ENCODE results near the gene RNF31.

RNF31 gene

DNA sequence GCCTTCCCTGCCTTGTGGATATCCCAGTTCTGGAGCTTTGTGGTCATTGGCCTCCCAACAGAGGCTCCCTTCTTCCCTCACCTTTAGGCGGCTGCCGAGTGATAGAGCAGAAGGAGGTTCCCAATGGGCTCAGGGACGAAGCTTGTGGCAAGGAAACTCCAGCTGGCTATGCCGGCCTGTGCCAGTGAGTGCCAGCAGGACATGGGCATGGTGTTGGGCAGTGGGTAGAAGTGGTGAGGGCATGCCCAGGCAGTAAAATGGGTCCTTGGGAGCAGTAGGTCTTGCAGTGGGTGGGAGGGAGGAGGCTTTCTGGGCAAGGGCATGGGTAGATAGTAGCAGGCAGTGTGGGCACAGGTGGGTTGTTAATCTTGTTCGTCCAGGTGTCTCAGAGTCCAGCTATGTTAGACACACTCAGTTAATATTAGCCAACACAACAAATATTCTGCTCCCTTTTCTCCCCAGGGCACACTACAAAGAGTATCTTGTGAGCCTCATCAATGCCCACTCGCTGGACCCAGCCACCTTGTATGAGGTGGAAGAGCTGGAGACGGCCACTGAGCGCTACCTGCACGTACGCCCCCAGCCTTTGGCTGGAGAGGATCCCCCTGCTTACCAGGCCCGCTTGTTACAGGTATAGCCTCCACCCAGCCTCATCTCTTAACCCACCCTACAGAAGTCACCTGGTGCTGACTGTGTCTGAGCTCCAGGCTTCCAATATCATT is 12.6 kb downstream of the RNF31 start:
- DNase-seq (ENCODE audit: low read depth), result no peak

DNA sequence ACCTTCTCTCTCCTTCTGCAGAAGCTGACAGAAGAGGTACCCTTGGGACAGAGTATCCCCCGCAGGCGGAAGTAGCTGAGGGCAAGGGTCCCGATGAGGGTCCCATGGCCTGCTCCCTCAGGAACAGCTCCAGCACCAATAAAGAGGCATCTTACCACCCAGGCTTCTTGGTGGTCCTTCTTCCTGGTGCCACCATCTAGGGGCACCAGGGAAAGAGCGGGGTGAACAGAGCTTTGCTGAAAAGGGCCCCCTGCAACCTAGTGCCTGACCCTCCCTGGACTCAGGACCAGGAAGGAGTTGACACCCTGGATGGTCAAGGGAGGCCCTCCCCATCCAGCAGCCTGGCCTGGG is 13.2 kb downstream of the RNF31 start:
- DNase-seq (ENCODE audit: low read depth), result no peak

DNA sequence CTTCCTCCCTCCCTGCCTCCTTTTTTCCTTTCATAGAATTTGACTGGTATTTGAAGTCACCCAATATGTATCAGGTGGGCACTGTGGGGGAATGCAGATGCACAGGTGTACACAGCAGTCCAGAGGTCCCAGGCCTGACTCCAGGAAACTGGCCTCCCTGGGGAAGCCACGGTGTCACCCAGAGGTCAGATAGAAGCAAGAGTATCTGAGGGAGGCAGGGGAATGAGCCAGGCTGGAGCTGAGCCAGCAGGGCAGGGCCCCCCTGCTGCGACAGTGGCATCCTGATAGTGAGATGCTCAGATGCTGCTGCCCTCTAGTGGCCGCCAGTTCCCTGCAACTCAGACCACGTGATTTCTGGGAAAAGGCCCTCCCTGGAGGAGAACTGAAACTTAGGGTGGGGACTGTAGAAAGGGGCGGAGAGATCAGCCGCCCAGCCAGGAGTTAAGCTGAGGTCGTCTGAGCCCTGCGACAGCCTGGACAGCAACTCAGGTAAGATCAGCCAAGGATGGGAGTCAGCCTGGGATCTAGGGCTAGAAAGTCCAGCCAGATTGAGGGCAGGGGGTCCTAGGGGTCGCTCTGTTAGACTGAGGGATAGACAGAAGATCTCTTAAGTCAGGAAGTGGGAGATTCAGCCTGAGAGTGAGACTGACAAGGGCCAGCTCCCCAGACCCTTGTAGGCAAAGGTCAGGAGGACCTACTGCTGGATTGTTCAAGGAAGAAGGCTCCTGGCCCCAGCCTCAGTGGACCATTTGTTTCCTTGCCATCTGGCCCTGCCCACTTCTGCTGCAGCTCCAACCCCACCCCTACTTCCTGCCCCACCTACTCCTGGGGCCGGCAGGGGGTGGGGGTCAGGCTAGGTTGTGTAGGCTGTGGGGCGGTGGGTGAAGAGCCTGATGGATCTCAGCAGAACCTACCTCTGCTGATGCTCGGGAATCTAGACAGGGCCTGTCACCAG is 13.8 kb downstream of the RNF31 start, which contains the start of gene IRF9:
TSS of gene IRF9 (plus strand) at position 416 of the 955 bp plus-strand sequence. CDS start 880 bp downstream, outside the sequence.
- peak; percentile 93 for DNase-seq (ENCODE audit: low read depth)

DNA sequence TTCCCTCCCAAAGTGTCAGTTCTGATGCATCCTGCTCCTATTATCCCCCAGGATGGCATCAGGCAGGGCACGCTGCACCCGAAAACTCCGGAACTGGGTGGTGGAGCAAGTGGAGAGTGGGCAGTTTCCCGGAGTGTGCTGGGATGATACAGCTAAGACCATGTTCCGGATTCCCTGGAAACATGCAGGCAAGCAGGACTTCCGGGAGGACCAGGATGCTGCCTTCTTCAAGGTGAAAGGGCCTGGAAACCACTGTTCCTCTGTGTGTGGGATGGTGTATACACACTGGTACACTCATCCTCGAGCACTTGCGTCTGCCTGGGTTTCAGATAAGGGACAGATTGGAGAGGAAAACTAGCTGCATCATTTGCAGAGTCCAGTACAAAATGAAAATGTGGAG is 14.8 kb downstream of the RNF31 start:
- no peak for DNase-seq (ENCODE audit: low read depth)

DNA sequence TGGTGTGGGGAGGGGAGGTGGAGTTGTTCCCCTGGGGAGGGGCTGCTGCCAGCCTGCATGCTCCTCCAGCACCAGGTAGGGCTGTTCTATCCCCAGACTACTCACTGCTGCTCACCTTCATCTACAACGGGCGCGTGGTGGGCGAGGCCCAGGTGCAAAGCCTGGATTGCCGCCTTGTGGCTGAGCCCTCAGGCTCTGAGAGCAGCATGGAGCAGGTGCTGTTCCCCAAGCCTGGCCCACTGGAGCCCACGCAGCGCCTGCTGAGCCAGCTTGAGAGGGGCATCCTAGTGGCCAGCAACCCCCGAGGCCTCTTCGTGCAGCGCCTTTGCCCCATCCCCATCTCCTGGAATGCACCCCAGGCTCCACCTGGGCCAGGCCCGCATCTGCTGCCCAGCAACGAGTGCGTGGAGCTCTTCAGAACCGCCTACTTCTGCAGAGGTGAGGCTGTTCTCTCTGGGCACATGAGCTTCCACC is 17.3 kb downstream of the RNF31 start:
- DNase-seq (ENCODE audit: low read depth), result no peak

DNA sequence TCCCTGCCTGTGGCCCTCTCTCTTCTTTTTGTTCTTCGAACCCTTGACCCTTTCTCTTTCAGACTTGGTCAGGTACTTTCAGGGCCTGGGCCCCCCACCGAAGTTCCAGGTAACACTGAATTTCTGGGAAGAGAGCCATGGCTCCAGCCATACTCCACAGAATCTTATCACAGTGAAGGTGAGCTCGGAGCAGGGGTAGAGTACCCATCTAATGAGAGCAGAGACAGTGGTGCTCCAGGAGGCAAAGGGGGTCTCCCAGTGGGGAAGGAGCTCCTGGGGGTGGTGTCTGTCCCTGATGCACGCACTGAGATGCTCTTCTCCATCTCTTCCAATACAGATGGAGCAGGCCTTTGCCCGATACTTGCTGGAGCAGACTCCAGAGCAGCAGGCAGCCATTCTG is 18.5 kb downstream of the RNF31 start:
- DNase-seq (ENCODE audit: low read depth), result no peak

DNA sequence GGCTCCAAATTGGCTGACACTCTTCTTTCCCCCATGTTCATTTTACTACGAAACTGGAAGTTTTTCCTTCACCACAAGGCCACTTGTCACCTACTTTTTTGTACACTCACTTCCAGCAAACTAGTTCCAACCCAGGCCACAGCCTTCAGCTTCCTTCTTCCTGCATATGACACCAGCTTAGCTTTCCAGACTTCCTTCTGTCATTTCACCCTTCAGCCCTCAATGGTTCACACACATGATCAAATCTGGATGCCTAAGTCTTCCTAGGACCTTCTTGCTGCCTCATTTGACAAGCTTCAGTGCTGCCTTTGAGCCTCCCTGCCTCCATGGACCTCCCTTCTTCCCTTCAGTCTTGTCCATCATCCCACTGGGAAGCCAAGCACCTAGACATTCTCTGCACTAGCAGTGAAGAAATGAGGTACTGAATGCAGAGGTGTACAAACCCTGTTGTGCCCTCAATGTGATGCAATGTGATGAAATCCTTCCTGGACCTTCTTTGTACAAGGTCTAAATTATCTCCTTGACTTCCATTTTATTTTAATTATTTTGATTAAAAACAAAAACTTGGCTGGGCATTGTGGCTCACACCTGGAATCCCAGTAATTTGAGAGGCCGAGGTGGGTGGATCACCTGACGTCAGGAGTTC is 20.3 kb downstream of the RNF31 start:
- no peak for DNase-seq (ENCODE audit: low read depth)

DNA sequence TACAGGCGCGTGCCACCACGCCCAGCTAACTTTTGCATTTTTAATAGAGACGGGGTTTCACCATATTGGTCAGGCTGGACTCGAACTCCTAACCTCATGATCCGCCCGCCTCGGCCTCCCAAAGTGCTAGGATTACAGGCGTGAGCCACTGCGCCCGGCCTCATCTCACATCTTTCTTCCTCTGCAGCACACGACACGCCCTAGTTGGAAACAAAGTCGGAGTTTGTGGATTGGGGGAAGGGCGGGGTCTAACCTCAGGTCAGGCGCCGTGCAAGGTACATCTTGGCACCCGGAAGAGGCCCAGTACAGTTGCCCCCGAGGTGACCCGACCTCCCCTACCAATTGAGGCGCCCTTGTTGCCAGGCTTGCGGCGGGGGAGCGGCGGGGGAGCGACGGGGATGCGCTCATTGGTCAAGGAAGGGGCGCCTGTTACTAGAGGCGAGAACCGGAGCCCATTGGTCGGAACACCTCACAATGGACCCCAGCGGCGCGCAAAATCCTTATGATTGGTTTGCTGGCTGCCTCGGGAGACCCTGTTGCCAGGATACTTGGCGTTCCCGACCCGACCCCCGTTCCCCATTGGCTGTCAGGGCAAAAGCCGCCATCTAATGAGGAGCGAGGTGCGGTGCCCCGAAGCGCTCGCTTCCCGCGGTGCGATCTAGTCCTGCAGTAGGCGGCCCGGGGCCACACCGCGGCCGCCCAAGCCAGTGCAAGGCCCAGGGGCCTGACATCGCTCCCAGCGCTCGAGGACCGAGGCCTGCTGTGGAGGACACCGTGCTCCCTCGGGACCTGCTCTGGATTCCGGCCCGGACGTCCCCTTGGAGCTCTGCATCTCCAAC is 24.3 kb downstream of the RNF31 start, which contains the start of gene REC8:
TSS of gene REC8 (plus strand) at position 659 of the 839 bp plus-strand sequence. CDS start 473 bp downstream, outside the sequence.
- DNase-seq (ENCODE audit: low read depth), result no peak

DNA sequence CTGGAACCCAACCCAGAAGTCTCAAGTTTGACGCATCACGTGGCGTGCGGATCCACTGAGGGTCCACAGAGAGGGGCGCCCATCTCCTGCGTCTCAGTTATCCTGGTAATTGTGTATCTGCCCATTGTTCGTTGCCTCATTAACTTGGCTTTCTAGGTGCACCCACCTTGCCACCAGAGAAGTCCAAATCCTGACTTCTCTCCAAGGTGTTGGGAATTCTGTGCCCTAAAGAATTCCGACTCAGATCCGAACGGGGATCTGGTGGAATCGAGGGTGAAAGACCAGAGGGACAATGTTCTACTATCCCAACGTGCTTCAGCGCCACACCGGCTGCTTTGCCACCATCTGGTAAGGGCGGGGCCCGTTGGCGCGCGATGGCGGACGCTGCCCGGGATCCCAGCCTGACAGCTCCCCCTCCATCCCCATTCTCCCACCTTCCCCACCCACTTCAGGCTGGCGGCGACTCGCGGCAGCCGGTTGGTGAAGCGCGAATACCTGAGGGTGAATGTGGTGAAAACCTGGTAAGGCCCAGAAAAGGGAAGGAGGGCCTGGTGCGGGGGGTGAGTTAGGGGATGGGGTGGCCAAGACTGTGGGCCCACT is 25.1 kb downstream of the RNF31 start:
- DNase-seq (ENCODE audit: low read depth), result no peak

DNA sequence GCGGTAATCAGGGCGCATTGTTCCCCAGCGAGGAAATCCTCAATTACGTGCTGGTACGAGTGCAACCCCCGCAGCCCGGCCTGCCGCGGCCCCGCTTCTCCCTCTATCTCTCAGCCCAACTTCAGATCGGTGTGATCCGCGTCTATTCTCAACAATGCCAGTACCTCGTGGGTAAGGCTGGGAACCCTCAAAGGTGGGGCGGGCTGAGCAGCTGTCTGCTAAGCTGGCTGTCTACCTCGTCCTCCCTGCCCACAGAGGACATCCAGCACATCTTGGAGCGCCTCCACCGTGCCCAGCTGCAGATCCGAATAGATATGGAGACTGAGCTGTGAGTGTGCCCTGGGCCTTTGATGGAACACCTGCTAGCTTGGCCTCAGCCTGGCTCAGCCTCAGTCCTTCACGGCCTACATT is 25.6 kb downstream of the RNF31 start:
- no peak for DNase-seq (ENCODE audit: low read depth)

DNA sequence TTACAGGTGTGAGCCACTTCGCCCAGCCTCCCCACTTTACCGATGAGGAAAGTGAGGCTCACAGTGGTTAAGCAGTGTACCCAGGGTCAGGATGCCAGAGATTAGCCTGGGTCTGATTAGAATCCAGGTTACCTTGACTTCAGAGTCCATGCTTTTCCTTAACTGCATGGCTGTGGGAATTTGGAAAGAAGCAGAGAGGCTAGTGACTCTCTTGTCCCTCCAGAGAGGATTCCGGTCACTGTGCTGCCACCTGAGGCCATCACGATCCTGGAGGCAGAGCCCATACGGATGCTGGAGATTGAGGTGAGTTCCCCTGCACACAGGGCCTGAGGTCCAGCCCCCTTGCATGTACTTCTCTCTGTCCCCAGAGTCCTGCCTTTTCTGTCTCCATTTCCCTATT is 29.3 kb downstream of the RNF31 start:
- DNase-seq (ENCODE audit: low read depth), result no peak

DNA sequence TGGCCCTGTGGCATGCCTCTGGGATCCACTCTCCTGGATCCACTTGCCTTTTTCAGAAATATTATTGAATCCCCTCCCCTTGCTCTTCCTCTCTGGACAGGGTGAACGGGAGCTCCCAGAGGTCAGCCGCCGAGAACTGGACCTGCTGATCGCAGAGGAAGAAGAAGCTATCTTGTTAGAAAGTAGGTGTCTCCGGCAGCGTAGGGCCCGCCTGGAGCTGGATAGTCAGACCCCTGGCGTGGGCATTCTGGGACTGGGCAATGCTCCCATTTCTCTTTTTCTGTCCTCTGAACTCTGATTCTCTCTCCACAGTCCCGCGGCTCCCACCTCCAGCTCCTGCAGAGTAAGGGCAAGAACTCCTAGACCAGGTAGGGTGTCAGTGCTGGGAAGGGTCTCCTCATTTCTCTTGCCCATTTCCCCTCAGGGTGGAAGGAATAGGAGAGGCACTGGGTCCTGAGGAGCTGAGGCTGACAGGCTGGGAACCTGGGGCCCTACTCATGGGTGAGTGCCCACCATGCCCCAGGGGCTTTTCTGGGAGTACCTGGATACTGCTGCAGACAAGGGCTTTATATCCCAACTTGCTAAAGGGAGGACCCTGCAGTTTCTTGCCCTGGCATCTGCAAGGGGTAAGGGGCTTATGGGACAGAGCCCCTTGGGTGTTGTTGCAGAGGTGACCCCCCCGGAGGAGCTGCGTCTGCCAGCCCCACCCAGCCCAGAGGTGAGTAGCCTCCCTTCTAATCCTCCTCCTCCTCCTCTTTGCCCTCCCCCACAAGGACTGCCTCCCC is 29.9 kb downstream of the RNF31 start:
- DNase-seq (ENCODE audit: low read depth), result no peak

DNA sequence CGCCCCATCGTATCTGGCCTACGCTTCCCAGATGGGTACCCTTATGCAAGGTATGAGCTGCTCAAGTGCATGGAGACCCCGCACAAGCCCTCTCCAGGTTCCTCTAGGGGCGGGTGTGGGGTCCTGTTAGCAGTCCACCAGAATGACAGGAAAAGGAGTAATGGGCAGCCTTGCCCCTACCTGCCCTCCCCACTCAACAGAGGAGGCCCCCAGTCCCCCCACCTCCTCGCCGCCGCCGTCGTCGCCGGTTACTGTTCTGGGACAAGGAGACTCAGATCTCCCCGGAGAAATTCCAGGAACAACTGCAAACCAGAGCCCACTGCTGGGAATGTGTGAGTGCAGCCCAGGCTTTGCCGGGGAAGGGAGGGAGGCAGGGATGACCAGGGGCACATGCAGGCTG is 30.6 kb downstream of the RNF31 start:
- DNase-seq (ENCODE audit: low read depth), result no peak

DNA sequence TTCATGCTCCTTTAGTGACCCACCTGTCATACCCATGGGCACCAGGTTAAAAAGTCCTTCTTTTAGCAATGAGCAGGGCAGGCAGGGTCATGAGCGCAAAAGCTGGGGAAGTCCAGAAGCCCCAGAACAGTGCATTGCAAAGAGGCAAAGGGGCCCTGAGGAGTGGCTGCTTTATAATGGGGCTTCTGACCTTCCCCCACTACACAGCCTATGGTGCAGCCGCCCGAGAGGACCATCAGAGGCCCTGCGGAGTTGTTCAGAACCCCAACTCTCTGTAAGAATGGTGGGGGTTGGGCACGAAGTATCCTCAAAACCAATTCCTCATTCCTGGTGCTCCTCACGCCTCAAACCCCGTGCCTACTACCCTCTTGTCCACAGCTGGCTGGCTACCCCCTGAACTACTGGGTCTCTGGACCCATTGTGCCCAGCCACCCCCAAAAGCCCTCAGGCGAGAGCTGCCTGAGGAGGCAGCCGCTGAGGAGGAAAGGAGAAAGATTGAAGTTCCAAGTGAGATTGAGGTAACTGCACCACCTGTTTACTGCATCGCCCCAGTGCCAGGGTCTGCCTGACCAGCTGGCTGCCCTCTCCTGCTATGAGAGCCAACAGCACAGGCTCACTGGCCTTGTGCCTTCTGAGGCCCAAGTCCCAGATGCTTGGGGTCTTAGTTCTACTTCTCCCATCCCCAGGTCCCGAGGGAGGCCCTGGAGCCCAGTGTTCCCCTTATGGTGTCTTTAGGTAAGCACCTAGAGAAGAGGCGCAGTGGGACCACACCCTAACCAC is 31.3 kb downstream of the RNF31 start:
- no peak for DNase-seq (ENCODE audit: low read depth)

DNA sequence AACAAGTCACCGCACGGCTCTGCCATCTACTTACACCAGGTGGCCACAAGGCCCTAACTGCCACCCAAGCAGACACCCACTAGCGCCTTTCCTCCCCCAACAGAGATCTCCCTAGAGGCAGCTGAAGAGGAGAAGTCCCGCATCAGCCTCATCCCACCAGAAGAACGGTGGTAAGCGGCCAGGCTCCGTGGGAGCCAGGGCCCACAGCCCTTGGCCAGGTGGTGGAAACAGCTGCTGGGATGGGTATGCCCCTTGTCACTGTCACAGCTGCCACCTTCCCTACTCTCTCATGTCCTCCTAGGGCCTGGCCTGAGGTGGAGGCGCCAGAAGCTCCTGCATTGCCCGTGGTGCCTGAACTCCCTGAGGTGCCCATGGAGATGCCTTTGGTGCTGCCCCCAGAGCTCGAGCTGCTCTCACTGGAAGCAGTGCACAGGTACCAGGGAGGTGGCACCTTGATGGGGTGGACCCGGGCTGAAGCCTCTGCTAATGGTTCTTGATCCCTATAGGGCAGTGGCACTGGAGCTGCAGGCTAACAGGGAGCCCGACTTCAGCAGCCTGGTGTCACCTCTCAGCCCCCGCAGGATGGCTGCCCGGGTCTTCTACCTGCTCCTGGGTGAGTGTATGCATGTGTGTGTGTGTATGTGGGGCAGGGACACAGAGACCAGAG is 32.1 kb downstream of the RNF31 start:
- DNase-seq (ENCODE audit: low read depth), result no peak

DNA sequence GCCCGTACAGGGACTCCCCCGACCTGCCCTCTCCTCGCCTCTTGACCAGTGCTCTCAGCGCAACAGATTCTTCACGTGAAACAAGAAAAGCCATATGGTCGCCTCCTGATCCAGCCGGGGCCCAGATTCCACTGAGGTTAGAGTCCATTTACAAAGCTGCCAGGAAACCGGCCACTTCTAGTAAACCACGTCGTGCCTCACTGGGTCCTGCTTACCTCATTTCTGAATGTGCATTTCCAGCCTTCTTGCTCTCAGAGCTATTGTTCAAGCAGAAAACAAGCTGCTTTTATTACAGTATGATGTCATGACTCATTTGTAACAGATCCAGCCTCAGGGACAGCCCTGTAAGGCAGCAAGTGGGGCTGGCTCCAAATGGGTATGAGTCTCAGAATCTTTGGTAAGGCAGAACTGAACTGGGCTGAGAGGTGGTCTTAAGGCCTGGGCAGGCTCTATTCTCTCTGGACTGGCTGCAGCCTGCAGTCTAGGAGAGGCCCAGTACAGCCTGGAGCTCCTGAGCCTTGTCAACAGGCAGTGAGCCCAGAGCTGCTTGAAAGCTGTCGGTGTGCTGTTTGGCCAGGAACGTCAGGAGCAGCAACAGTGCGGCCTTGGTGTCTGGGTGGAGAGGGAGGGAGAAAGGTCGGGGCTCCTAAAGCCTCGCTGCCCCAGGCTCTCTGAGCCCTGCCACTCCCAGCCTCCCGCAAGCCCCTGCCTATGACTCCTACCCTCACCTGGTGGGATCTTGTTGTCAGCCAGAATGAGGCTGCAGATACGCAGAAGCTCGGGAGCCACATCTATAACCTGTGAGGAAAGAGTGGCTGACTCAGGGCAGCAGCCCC is 32.9 kb downstream of the RNF31 start:
- DNase-seq (ENCODE audit: low read depth), result peak; percentile 77

DNA sequence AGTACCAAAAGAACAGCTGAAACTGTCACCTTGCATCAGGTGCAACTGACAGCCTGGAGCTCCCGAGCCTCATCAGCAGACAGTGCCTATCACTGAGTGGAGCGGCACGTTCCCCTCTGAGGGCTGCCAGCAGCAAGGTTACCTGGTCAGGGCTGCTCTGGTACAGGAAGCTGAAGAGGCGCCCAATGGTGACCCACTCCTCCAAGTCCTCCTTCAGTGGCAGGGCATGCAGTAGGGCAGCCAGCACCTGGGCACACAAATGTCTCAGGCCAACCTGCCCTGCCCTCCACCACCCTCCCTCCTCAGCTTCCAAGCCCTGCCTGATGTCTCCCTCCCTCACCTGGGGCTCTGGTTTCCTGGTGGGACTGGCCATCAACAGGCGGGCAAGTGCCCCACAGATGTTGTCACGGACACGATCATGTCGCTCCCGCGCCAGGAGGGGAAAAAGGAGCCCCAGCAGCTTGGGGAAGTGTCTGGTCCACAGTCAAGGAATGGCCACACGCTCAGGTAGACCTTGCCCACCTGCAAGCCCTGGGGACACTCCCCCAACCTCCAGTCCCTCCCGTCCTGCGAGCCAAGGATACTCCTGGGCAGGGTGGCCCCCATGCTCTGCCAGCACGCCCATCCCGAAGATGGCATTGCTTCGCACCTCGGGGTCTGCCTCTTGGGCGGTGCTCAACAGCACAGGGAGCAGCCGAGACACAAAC is 34.2 kb downstream of the RNF31 start:
- no peak for DNase-seq (ENCODE audit: low read depth)
